Retinal pigment epithelial cell (primary cell): ENCODE data around the gene RCAN3.
A peak's percentile ranks its signal among the peaks of the same experiment; 100 is the strongest.

Source experiments
- DNase-seq: peaks from one replicate; pipeline ENCODE4 v3.0.0-alpha.2; 2010; ENCODE audit warnings: low read depth
- H3K4me3 ChIP-seq: 2 replicates; pipeline ENCODE4 v1.5.1; 2011; ENCODE audit warnings: mild to moderate bottlenecking, low read length, control low read depth, moderate library complexity
- CTCF ChIP-seq: conservative IDR thresholded peaks from 2 replicates; pipeline ENCODE4 v1.5.1; 2011; ENCODE audit warnings: low read depth, low read length, control low read depth, inconsistent platforms

RCAN3 gene

GRCh38 chr1:24551960-24552571 lies 49.4 kb downstream of the RCAN3 start:
- peak; percentile 87 for DNase-seq
- TF ChIP-seq CTCF: no peak
- no peak overlapping the region for H3K4me3 ChIP-seq

- TF ChIP-seq CTCF: no peak
- DNase-seq: no peak
- H3K4me3 ChIP-seq: no peak overlapping the region
These were observed 51.3 kb downstream of the RCAN3 start for GRCh38 chr1:24553931-24554330.

- no peak for TF ChIP-seq CTCF
- no peak overlapping the region for H3K4me3 ChIP-seq
These were observed 52.1 kb downstream of the RCAN3 start for GRCh38 chr1:24554714-24555113.

GRCh38 chr1:24555591-24556413 lies 53.2 kb downstream of the RCAN3 start, which contains the start of gene NCMAP:
NCMAP (plus strand) TSS chr1:24556087; CDS start chr1:24595431, 39,344 bp downstream.
- no peak for TF ChIP-seq CTCF
- peak within 1 kb of the TSS; percentile 25 for H3K4me3 ChIP-seq
- DNase-seq: no peak

More at GRCh38 chr1:24554714-24555113, 52.1 kb downstream of the RCAN3 start:
- DNase-seq: no peak

- H3K4me3 ChIP-seq: peak overlapping the region; percentile 25
- no peak for DNase-seq
- TF ChIP-seq CTCF: no peak
These were observed 53.8 kb downstream of the RCAN3 start for GRCh38 chr1:24556414-24556795.

GRCh38 chr1:24557220-24557619 lies 54.6 kb downstream of the RCAN3 start:
- DNase-seq: no peak
- no peak for TF ChIP-seq CTCF
- H3K4me3 ChIP-seq: no peak overlapping the region
